A172 (cell line): ENCODE measurements around the gene NRARP. TPM values are rescaled to one million over a fixed set of nuclear protein-coding genes. Genes with fewer than 3 reads are reported as not detected.

Experiments
- DNase-seq: peaks from one replicate; pipeline ENCODE4 v3.0.0-alpha.2; 2015; ENCODE audit warnings: low spot score
- total RNA-seq: library from RNA; depleted of rRNA; stranded (reverse); fragments of >200 nt; shearing (Covaris generic); gene quantifications from 2 replicates; pipeline ENCODE4 v1.2.3, GENCODE V29; 2014; rRNA removed

NRARP gene
- total RNA-seq, 1 experiment from 2014 or later, result 0.40 TPM

DNA sequence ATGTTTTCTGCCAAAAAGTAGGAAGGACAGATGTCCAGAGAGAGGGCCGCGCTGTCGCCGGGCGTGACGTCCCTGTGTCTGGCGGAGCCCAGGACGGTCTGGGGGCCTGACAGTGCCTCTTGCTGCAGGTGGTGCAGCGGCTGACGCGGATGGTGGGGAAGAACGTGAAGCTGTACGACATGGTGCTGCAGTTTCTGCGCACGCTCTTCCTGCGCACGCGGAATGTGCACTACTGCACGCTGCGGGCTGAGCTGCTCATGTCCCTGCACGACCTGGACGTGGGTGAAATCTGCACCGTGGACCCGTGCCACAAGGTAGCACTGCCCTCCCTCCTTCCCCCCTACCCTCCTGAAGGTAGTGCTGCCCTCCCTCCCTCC, 39.2 kb downstream of the NRARP start:
- DNase-seq, result no peak

DNA sequence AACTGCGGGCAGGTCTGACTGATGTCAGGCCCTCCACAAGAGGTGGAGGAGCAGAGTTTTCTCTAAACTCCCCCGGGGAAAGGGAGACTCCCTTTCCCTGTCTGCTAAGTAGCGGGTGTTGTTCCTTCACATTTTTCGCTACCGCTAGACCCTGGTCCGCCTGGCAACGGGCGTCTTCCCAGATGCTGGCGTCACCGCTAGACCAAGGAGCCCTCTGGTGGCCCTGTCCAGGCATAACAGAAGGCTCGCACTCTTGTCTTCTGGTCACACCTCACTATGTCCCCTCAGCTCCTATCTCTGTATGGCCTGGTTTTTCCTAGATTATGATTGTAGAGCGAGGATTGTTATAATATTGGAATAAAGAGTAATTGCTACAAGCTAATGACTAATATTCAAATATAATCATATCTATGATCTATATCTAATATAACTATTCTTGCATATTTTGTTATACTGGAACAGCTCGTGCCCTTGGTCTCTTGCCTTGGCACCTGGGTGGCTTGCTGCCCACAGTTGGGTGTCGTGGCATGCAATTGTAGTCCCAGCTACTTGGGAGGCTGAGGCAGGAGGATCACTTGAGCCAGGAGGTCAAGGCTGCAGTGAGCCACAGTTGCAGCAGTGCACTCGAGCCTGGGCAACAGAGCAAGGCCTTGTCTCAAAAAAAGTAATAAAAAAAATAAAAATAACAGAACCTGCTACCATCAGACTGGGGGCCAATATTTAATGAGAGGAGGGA, 39.7 kb downstream of the NRARP start:
- peak; percentile 60 for DNase-seq

DNA sequence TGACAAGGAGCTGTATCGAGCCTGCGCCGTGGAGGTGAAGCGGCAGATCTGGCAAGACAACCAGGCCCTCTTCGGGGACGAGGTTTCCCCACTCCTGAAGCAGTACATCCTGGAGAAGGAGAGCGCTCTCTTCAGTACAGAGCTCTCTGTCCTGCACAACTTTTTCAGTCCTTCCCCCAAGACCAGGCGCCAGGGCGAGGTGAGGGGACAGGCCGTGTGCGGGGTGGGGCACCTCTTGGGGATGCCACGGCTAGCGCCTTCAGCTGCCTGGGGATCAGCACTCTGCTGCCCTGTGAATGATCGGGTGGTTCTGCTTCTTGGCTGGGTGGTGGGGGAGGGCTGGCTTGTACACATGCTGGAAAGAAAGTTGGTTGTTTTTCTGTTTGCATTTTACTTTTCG, 45.2 kb downstream of the NRARP start:
- DNase-seq, result no peak

DNA sequence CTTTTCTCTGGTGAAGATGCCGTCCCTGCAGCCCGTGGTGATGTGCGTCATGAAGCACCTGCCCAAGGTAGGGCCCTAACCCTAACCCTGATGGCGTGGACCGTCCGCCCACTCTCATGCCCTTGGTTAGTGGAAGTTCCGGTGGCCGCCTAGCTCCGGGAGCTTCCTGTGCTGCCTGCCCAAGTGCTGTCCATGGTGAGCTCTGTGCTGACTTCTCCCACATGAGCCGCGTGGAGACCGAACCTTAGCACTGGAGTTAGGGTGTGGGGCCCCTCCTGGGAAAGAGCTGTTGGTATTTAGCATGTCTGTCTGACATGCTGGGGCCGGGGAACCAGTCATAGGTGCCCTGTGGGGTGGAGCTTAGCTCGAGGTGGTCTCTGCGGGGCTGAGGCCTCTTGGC, 45.7 kb downstream of the NRARP start:
- no peak for DNase-seq

DNA sequence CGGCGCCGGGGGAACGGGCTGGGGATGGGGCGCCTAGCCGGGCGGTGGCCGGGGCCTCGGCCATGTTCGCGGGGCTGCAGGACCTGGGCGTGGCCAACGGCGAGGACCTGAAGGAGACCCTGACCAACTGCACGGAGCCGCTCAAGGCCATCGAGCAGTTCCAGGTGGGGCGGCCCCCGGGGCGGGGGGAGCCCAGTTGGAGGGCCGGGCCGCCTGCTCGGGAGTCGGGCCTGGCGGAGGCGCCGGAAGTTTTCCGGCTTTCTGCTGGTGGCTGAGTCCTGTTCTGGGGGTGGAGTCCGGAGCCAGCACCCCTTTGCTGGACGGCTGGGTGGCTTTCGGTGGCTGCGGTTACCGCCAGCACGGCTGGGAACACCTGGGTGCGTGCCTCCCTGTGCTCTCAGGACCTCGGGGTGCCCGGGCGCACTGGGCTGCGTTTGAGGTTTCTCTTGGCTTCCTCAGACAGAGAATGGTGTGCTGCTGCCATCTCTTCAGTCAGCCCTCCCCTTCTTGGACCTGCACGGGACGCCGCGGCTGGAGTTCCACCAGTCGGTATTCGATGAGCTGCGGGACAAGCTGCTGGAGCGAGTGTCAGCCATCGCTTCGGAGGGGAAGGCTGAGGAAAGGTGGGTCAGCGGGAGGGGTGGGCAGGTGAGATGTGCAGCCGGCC, 46.5 kb downstream of the NRARP start:
- peak; percentile 41 for DNase-seq

DNA sequence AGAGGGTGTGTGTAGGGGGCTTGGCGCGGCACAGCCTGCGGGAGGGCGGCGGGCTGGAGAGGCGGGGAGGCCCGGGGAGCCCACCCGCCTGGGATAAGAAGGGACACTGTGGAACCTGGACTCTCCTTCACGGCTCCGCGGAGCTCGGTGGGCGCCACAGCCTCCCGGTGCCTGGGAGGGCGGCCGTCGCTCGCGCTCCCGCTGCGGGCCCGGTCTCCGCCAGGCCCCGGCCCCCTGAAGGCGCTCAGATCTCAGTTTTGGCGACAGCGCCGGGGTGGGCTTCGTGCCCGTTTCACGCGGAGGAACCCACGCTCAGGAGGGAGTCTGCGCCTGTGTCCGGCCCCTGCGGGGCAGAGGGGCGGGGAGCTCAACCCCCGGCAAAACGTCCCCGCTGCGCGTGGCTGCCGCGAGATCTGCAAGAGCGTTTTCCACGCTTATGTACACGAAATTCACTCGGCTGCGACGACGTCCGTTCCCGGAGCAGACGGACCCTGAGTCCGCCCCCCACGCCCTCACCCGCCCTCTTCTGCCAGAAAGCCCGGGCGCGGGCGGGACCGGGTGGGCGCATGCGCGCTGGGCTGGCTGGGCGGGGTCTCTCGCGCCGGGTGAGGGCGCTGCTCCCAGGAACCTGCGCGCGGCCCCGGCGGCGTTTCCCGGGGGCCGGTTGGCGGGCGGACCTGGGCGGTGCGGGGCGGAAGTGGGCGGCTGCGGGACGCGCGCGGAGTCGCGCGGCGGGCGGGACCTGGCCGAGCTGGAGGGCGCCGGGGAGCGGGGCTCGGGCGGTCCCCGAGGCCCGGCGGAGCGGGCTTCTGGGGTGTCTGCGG, 47.2 kb downstream of the NRARP start, which contains the start of gene NELFB:
TSS of gene NELFB (plus strand) at position 704 of the 824 bp plus-strand sequence.
- DNase-seq, result peak; percentile 84

DNA sequence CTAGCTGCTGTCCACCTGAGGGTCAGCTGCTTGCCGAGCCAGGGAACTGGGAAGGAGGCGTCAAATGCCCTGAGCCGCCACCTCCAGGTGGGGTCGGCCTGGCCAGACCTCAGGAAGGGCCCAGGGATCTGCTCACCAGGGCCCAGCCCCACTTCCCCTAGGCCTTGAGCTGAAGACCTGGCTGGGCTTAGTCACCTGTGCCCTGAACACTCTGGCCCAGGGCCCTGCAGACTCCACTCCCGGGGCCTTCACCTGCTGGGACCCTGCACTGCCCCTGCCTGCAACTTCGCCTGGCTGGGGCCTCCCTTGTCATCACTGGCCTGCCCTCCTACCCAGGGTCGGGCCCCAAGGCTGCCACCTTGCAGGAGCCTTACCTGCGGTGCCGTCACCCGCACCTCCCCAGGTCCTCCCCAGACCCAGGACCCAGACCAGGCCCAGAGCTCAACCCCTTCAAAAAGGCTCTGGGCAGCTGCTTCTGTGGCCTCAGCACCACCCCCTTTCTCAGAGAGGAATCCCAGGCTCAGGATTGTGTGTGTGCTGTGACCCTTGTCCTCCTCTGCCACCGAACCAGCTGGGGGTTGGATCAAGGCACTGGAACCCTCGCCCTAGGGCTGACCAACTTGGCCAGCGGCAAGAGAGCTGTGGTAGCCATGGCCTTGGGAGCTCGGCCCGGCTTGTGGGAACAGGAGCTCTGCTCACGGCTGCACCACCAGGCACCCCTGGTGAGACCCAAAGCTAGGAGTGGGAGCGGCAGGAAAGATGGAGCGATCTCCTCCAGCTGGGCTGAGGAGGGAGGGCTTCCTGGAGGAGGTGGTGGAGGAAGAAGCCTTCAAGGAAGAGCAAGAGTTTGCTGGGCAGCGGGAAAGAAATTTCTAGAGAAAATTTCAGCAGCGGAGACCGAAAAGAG, 48.1 kb downstream of the NRARP start:
- peak; percentile 35 for DNase-seq

DNA sequence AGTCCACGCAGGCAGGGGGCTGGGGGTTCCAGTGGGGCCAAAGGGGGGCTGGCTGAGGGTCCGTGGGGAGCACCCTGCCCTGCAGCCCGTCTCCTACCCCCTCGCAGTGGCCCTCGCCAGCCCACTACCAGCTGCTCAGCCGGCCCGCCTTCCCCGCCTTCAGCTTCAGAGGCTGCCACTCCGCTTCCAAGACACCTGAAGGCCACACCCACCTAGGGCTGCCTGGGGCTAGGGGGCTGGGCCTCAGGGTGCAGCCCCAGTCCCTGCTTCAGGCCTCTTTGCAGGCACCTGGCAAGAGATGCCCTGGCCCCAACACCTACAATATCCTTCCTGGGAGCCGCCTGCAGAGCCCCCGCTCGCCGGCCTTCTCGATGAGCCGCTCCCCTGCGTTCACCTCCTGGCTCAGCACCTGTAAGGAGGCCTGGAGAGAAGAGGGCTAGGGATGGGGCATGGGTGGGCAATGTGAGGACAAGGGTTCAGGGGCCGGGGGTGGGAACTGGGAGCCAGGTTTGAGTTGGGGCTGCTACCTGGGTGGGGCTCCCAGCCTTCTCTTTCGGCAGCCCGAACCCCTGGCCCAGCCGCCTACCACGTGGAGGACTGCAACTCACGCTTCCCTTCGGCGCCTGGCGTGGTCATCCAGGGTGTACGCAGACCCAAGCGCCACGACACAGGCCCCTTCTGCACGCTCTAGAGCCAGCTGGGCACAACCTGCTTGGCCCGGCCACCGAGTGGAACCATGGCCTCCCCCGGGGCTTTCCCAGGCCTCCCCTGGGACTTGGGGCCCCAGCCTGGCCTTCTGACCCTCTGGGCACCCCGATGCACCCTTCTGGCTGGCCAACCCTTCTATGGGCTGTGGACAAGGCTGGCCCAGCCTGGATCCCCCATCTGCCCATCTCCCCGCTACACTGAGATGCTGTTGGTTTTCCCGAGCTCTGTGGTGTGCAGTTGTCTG, 49.2 kb downstream of the NRARP start:
- DNase-seq, result no peak

DNA sequence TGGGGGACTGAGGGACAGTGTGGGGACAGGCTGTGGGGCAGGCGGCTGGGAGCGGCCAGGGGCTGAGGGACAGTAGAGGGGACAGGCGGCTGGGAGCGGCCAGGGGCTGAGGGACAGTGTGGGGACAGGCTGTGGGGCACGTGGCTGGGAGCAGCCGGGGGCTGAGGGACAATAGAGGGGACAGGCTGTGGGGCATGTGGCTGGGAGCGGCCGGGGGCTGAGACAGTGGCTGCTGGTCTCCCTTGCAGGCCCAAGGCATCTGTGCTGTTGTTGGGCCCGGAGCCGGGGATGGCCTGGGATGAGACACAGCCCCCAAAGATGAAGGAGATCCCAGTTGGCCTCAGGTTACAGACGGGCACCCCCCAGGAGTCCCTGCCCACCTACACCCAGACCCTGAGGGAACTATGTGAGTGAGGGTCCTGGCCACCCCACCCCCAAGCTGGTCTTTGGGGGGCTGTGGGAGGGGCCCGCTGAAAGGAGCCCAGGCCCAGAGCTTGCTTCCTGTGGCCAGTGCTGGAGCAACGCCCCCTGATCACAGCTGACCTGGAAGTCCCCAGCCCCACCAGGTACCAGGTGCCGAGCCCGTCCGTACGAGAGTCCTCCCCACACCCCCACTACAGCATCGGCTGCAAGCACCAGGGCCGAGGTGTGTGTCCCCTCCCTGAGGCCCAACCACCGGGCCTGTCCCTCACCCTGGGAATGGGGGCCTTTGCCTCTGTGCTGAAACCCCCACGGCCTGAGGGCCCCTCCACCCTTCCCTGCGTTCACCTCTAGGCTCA, 50.4 kb downstream of the NRARP start:
- DNase-seq, result no peak

DNA sequence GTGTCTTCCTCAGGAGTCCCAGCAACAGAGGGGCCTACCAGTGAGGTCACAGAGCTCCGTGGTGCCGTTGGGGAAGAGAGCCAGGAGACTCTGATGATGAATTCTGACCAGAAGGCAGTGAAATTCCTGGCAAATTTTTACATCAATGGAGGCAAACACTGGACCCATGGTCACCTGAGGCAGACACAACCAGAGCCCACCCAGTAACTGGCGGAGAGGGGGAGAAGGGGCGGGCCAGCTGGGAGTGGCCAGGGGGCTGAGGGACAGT, 50.9 kb downstream of the NRARP start, which contains the start of gene STPG3:
TSS of gene STPG3 (plus strand) at position 93 of the 268 bp plus-strand sequence. CDS start at position 94, 1 bp downstream.
- no peak for DNase-seq

DNA sequence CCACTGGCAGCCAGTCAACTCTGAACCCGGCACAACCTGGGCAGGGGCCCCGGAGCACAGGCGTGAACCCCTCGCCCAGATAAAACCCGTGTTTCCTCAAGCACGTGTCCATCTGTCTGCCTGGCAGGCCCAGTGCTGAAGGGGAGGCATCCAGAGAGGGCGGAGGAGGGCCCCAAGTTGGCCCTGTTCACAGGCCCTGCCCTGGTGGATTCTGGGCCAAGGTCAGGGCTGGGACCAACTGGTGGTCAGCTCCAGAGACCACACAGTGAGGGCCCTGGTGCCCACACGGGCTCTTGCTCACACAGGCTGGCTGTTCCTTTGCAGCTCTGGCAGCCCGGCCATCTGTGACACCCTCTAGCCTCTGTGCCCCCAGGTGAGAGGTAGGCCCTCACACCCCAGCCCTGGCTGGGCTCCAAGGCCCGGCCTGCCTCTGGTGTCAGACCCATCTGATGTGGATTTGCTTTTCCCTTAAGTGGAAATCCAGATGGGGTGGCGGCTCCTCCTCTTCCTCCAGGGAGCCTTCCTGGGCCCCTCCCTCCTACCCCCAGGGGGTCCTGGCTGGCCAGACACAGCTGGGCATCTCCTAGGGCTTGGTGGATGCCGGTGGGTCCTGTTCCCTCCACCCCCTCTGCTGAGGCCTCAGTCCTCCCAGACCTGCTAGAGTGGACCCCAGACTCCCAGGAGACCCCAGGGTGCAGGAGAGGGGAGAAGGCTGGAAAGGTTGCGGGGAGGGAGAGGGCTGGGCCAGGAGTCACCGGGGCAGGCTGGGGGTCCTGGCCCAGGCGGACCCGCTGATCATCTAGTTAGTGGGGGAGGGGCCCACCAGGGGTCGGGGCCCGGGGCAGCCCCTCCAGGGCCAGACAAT, 51.5 kb downstream of the NRARP start:
- DNase-seq, result no peak

Other genes with a start within 250 kb of the NRARP start
- gene ENTPD2, start 248.2 kb downstream of the NRARP start, total RNA-seq, result not detected in 2 replicates
- gene SAPCD2, start 231.7 kb downstream of the NRARP start, total RNA-seq, result 76.4 and 92.3 TPM in 2 replicates
- gene UAP1L1, start 224.8 kb downstream of the NRARP start, total RNA-seq, result 94.6 and 109 TPM in 2 replicates
- gene MAN1B1, start 215.3 kb downstream of the NRARP start, total RNA-seq, result 196 and 197 TPM in 2 replicates
- 251 and 263 TPM in 2 replicates for gene DPP7, start 187.5 kb downstream of the NRARP start, total RNA-seq
- not detected in 2 replicates for gene GRIN1, start 163.1 kb downstream of the NRARP start, total RNA-seq
- not detected in 2 replicates for gene LRRC26, start 132.2 kb downstream of the NRARP start, total RNA-seq
- not detected in 2 replicates for gene TMEM210, start 130.2 kb downstream of the NRARP start, total RNA-seq
- gene ANAPC2, start 113.7 kb downstream of the NRARP start, total RNA-seq, result 23.1 and 29.2 TPM in 2 replicates
- gene SSNA1, start 113.6 kb downstream of the NRARP start, total RNA-seq, result 257 and 270 TPM in 2 replicates
- gene TPRN, start 101.5 kb downstream of the NRARP start, total RNA-seq, result 26.9 and 34.5 TPM in 2 replicates
- gene TMEM203, start 96.6 kb downstream of the NRARP start, total RNA-seq, result 115 and 120 TPM in 2 replicates
- gene NDOR1, start 96.6 kb downstream of the NRARP start, total RNA-seq, result 23.8 and 25.5 TPM in 2 replicates
- gene RNF208, start 80.0 kb downstream of the NRARP start, total RNA-seq, result 0.09 and 0.17 TPM in 2 replicates
- gene CYSRT1, start 77.1 kb downstream of the NRARP start, total RNA-seq, result 5.1 and 5.4 TPM in 2 replicates
- 0.86 and 1.1 TPM in 2 replicates for gene RNF224, start 74.8 kb downstream of the NRARP start, total RNA-seq
- 1.1 and 1.6 TPM in 2 replicates for gene SLC34A3, start 71.4 kb downstream of the NRARP start, total RNA-seq
- gene TUBB4B, start 61.0 kb downstream of the NRARP start, total RNA-seq, result 599 and 717 TPM in 2 replicates
- gene STPG3, start 51.0 kb downstream of the NRARP start, total RNA-seq, result not detected in 2 replicates
- gene NELFB, start 46.9 kb downstream of the NRARP start, total RNA-seq, result 104 and 116 TPM in 2 replicates
- 79.6 and 94.5 TPM in 2 replicates for gene TOR4A, start 24.5 kb downstream of the NRARP start, total RNA-seq
- gene EXD3, start 120.9 kb upstream of the NRARP start, total RNA-seq, result 3.4 and 9.9 TPM in 2 replicates
- 1.7 and 3.3 TPM in 2 replicates for gene NOXA1, start 121.1 kb upstream of the NRARP start, total RNA-seq
- gene ENTPD8, start 139.1 kb upstream of the NRARP start, total RNA-seq, result 0.83 and 0.98 TPM in 2 replicates
- 45.1 and 46.4 TPM in 2 replicates for gene NSMF, start 157.1 kb upstream of the NRARP start, total RNA-seq
- gene PNPLA7, start 248.1 kb upstream of the NRARP start, total RNA-seq, result 0.14 and 0.36 TPM in 2 replicates
- 86.1 and 103 TPM in 2 replicates for gene MRPL41, start 249.6 kb upstream of the NRARP start, total RNA-seq